ENCODE data around the gene CPEB3. TPM values are rescaled to one million over a fixed set of nuclear protein-coding genes. Genes with fewer than 3 reads are reported as not detected.
"Not testable (repeated sequence)": the region's sequence is repeated elsewhere in the genome, so short reads cannot be mapped to it uniquely, and the experiment has no call there.

Gene CPEB3
- 0.62 and 0.92 TPM in 2 replicates for total RNA-seq (2014; rRNA removed; shearing (Covaris generic))

DNA sequence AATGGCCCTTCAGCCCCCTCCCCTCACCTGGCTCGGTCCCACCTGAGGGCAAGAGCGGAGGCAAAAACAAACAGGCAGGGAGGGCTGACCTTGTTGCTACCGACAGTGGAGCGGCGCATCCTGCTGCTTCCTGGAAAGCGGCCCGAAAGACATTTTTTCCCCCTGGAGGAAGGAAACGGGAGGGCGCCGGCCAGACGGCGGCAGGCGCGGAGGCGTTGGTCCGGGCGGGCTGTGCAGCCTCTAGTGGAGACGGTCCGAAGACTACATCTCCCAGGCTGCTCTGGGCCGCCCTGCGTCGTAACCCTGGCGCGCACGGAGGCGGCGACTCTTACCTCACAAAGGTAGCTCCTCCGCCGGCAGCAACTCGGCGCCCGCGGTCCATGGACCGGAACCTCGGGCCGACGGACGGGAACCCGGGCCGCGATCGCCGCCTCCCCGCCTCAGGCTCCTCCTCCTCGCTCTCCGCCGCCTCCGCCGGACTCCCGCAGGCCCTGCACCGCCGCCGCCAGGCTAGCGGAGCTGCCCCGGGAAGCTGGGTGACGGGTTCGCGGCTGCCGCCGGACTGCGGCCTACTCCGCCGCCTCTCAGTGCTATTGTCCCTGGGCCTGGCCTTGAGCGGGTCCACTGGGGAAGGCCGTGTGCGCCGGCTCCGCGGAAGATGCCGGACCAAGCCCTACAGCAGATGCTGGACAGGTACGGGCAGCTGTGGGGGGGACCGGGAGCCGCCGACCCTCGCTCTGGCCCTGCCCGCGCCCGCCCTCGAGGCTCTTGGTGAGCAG lies at the start of gene CPEB3, which contains the start of gene MARCHF5:
Gene CPEB3, minus strand, starts transcription at position 242 of the 779 bp plus-strand sequence. CDS start 50,728 bp downstream, outside the sequence.
Gene MARCHF5, plus strand, starts transcription at position 331 of the 779 bp plus-strand sequence. Its CDS starts 328 bp downstream, at position 659.
- peak within 1 kb of the TSS; percentile 98 for H3K4me3 ChIP-seq (ENCODE audit: insufficient read depth, low read depth, low read length)
- DNase-seq: peak; percentile 94
- no peaks in the 10 kb centered on the region for H3K27me3 ChIP-seq (ENCODE audit: control insufficient read depth, insufficient read depth, low read length)
- H3K36me3 ChIP-seq (replicated peaks; ENCODE audit: control insufficient read depth, insufficient read depth, low read length): peaks cover 3% of the 10 kb centered on the region

DNA sequence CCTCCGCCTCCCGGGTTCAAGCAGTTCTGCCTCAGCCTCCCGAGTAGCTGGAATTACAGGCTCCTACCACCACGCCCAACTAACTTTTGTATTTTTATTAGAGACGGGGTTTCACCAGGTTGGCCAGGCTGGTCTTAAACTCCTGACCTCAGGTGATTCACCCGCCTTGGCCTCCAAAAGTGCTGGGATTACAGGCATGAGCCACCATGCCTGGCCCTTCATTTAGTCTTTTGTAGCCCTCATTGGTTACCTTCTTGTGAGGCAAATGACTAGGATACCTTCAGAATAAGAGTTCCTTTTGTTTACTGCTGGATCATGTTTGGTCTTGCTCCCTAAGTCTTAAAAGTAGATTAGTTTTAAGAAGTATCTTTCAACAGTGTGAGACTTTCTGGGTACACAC lies 39.0 kb upstream of the CPEB3 start:
- H3K27me3 ChIP-seq (ENCODE audit: control insufficient read depth, insufficient read depth, low read length); H3K4me3 ChIP-seq (ENCODE audit: insufficient read depth, low read depth, low read length); H3K36me3 ChIP-seq (replicated peaks; ENCODE audit: control insufficient read depth, insufficient read depth, low read length): not testable (repeated sequence)
- DNase-seq: peak; percentile 8

DNA sequence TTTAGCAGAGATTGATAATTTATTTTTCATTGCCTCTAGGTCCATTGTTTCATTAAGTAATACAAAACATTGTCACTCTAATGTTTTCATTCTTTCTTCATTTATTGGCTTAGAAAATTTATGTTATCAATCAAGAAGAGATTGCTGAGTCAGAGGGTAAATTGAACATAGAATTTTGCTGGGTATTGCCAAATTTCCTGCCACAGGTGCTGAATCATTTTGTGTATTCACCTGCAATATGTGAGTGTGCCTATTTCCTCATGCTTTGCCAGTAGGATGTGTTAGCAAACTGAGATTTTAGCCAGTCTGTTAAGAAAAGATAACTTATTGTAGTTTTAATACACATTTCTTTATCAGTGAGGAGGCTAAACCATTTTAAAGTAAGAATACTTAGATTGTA lies 38.1 kb upstream of the CPEB3 start:
- no peaks in the 10 kb centered on the region for H3K36me3 ChIP-seq (replicated peaks; ENCODE audit: control insufficient read depth, insufficient read depth, low read length)
- DNase-seq: no peak
- no peaks in the 10 kb centered on the region for H3K27me3 ChIP-seq (ENCODE audit: control insufficient read depth, insufficient read depth, low read length)
- H3K4me3 ChIP-seq (ENCODE audit: insufficient read depth, low read depth, low read length): no peak overlapping the region

DNA sequence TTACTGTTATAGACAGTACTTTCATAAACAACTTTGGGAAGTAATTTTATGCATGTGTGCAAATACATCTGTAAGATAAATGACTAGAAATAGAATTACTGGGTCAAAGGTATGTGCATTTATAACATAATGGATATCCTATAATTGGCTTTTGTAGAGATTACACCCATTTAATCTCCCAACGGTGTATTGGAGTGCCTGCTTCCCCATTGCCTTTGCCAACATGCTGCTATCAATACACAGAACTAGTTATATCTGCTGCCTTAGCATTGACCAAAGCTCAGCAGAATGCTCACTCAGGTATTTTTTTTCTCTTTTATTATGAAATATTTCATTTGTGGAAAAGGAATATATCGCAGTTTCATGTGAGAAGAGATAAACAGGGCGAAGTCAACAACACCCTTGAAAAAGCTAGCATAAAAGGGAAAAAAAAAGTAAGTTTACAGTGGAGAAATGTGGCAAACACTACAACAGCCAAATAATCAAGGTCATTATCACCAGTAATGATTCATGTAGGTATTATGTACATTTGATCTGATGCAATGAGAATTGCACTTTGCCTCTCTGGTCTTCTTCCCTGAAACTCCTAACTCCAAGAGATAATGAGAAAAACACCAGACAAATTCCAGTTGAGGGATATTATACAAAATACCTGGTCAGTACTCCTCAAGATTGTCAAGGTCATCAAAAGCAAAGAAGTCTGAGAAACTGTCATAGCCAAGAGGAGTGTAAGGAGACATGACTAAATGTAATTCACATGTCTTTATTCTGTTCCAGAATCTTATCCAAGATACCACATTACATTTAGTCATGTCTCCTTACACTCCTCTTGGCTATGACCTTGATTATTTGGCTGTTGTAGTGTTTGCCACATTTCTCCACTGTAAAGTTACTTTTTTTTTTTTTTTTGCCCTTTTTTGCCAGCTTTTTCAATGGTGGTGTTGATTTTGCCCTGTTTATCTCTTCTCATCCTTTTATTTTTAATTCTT lies 36.9 kb upstream of the CPEB3 start:
- no peak overlapping the region for H3K4me3 ChIP-seq (ENCODE audit: insufficient read depth, low read depth, low read length)
- H3K36me3 ChIP-seq (replicated peaks; ENCODE audit: control insufficient read depth, insufficient read depth, low read length): no peaks in the 10 kb centered on the region
- no peak for DNase-seq
- H3K27me3 ChIP-seq (ENCODE audit: control insufficient read depth, insufficient read depth, low read length): no peaks in the 10 kb centered on the region

DNA sequence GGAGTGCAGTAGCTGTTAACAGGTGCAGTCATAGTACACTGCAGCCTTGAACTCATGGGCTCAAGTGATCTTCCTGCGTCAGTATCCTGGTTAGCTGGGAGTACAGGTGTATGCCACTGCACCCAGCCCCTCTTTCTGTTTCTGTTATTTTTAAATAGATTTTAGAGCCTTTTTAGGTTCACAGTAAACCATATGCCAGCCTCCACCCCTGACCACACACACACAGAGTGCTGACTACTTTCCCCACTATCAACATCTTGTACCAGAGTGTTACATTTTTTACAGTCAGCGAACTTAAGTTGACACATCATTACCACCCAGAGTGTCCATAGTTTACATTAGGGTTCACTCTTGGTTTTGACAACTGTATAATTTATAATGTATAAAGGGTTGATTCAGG lies 32.2 kb upstream of the CPEB3 start:
- Histone ChIP-seq H3K27me3 (ENCODE audit: control insufficient read depth, insufficient read depth, low read length) (no peaks in the 10 kb centered on the region), H3K4me3 (ENCODE audit: insufficient read depth, low read depth, low read length) (no peak overlapping the region), H3K36me3 (replicated peaks; ENCODE audit: control insufficient read depth, insufficient read depth, low read length) (no peaks in the 10 kb centered on the region; the same call in 1 of the 2 replicates)
- no peak for DNase-seq

DNA sequence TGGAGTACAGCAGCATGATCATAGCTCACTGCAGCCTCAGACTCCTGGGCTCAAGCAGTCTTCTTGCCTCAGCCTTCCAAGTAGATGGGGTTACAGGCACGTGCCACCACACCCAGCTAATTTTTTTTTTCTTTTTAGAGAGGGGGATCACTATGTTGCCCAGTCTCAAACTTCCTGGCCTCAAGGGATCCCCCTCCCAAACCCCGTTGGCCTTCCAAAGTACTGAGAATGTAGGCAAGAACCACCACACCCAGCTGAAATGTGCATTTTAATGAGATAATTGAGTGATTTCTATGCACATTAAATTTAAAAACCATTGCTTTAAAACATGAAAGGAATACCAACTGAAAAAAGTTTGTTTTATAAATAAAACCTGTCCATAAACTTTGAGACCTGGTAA lies 25.7 kb upstream of the CPEB3 start:
- DNase-seq: no peak
- Histone ChIP-seq H3K36me3 (replicated peaks; ENCODE audit: control insufficient read depth, insufficient read depth, low read length) (peaks cover 1% of the 10 kb centered on the region; the same call in 1 of the 2 replicates), H3K4me3 (ENCODE audit: insufficient read depth, low read depth, low read length) (no peak overlapping the region), H3K27me3 (ENCODE audit: control insufficient read depth, insufficient read depth, low read length) (no peaks in the 10 kb centered on the region)

DNA sequence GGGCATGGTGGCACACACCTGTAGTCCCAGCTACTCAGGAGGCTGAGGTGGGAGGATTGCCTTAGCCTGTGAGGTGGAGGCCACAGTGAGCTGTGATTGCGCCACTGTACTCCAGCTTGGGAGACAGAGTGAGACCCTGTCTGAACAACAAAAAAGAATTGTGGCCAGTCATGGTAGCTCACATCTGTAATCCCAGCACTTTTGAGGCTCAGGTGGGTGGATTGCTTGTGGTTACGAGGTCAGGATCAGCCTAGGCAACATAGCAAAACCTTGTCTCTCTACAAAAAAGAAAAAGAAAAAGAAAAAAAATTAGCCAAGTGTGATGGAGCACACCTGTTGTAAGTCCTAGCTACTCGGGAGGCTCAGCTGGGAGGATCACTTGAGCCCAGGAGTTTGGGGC lies 22.9 kb upstream of the CPEB3 start:
- no peak for DNase-seq
- Histone ChIP-seq H3K27me3 (ENCODE audit: control insufficient read depth, insufficient read depth, low read length) (no peaks in the 10 kb centered on the region), H3K4me3 (ENCODE audit: insufficient read depth, low read depth, low read length) (no peak overlapping the region), H3K36me3 (replicated peaks; ENCODE audit: control insufficient read depth, insufficient read depth, low read length) (peaks cover 1% of the 10 kb centered on the region; the same call in 1 of the 2 replicates)

DNA sequence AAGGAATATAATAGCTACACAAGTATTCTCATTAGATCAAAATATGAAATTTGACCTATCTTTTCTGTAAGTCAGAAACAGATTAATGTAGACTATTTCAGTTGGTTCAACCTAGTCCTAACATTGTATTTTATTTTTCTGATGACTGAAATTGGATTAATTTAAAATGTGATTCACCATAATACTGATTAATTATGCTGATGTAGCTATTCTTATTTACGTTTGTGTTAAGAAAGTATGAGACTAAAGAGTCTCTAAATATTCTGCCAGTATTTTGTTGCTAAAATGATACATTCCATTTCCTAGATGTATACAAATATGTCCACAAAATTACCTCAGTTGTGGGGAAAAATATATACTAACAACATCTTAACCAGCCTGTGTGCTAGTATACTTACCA lies 18.4 kb upstream of the CPEB3 start:
- Histone ChIP-seq H3K27me3 (ENCODE audit: control insufficient read depth, insufficient read depth, low read length) (no peaks in the 10 kb centered on the region), H3K36me3 (replicated peaks; ENCODE audit: control insufficient read depth, insufficient read depth, low read length) (no peaks in the 10 kb centered on the region; the same call in 1 of the 2 replicates), H3K4me3 (ENCODE audit: insufficient read depth, low read depth, low read length) (no peak overlapping the region)
- no peak for DNase-seq

DNA sequence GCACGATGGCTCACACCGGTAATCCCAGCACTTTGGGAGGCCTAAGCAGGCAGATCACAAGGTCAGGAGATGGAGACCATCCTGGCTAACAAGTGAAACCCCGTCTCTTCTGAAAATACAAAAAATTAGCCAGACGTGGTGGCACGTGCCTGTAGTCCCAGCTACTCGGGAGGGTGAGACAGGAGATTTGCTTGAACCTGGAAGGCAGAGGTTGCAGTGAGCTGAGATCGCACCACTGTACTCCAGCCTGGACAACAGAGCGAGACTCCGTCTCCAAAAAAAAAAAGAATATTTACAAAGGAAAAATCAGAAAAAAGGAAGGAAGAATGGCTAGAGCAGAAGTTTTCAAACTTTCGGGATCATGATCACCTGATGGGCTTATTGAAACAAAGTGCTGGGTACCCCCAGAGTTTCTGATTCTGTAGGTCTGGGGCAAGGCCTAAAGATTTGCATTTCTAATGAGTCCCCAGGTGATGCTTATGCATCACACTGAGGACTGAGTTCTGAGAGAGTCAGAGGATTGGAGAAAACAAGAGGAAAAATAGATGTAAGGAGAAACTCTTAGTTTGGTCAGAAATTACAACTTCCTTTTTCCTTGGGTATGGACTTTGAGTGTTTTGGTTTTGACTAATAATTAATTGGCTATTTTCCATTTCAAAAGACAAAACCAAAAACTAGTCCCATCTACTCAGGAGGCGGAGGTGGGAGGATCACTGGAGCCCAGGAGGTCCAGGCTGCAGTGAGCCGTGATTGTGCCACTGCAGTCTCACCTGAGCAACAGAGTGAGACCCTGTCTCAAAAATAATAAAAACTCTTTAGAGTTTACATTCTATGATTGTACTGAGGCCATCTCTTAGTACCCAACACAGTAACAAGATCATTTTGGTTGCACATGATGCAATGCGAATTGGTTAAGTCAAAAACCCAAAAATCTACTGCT lies 14.5 kb upstream of the CPEB3 start:
- DNase-seq: peak; percentile 25
- no peaks in the 10 kb centered on the region for H3K36me3 ChIP-seq (replicated peaks; ENCODE audit: control insufficient read depth, insufficient read depth, low read length)
- no peak overlapping the region for H3K4me3 ChIP-seq (ENCODE audit: insufficient read depth, low read depth, low read length)
- H3K27me3 ChIP-seq (ENCODE audit: control insufficient read depth, insufficient read depth, low read length): no peaks in the 10 kb centered on the region

DNA sequence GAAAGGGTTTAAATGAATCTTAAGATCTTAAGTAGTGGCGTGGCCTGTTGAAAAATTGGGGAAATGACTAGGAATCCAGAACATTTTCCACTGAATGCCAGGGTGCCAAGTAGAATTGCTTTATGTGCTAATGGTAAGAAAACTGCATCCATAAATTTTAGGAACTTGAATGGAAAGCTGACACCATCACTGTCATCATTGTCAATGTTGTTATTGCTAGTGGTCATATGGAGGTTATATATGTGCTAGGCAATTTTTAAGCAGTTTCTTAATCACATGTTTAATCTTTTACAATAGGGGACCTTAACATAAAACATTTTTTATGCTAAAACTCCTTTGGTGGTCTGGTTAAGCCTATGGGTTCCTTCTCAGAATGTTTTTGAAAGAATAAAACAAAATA lies 13.2 kb upstream of the CPEB3 start:
- Histone ChIP-seq H3K4me3 (ENCODE audit: insufficient read depth, low read depth, low read length) (no peak overlapping the region), H3K36me3 (replicated peaks; ENCODE audit: control insufficient read depth, insufficient read depth, low read length) (no peaks in the 10 kb centered on the region), H3K27me3 (ENCODE audit: control insufficient read depth, insufficient read depth, low read length) (no peaks in the 10 kb centered on the region)
- DNase-seq: no peak

DNA sequence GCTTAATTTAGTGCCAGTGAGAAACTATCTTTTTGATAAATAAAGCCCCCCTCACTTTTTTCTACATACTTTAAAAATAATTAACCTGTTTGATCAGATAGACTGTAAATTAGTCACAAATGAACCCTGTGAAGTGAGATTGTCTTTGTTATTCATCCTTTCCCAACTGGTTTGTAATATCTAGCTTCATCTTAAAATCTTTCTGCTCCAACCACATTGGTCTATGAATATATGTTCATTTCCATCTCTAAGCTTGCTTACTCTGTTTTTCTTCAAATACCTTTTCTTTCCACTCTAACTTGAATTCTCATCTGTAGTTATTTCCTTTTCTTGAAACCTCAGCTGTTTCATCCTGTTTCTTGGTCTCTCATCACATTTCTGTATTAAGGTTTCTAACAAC lies 12.2 kb upstream of the CPEB3 start:
- DNase-seq: no peak

DNA sequence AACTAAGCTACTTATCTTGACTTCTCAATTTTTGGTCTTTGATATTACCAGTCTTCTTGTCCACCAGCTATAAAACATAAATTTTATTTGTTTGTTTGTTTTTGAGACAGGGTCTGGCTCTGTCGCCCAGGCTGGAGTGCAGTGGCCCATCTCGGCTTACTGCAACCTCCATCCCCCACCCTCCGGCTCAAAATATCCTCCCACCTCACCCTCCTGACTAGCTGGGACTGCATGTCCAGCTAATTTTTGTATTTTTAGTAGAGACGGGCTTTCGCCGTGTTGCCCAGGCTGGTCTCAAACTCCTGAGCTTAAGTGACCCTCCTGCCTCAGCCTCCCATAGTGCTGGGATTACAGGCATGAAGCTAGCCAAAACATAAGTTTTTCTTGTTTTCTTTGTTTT lies 7.6 kb upstream of the CPEB3 start:
- DNase-seq: no peak
- Histone ChIP-seq H3K36me3 (replicated peaks; ENCODE audit: control insufficient read depth, insufficient read depth, low read length) (no peaks in the 10 kb centered on the region; the same call in 1 of the 2 replicates), H3K4me3 (ENCODE audit: insufficient read depth, low read depth, low read length) (no peak overlapping the region), H3K27me3 (ENCODE audit: control insufficient read depth, insufficient read depth, low read length) (no peaks in the 10 kb centered on the region)

More for the DNA sequence above, 12.2 kb upstream of the CPEB3 start:
- Histone ChIP-seq H3K36me3 (replicated peaks; ENCODE audit: control insufficient read depth, insufficient read depth, low read length) (no peaks in the 10 kb centered on the region), H3K27me3 (ENCODE audit: control insufficient read depth, insufficient read depth, low read length) (no peaks in the 10 kb centered on the region), H3K4me3 (ENCODE audit: insufficient read depth, low read depth, low read length) (no peak overlapping the region)

DNA sequence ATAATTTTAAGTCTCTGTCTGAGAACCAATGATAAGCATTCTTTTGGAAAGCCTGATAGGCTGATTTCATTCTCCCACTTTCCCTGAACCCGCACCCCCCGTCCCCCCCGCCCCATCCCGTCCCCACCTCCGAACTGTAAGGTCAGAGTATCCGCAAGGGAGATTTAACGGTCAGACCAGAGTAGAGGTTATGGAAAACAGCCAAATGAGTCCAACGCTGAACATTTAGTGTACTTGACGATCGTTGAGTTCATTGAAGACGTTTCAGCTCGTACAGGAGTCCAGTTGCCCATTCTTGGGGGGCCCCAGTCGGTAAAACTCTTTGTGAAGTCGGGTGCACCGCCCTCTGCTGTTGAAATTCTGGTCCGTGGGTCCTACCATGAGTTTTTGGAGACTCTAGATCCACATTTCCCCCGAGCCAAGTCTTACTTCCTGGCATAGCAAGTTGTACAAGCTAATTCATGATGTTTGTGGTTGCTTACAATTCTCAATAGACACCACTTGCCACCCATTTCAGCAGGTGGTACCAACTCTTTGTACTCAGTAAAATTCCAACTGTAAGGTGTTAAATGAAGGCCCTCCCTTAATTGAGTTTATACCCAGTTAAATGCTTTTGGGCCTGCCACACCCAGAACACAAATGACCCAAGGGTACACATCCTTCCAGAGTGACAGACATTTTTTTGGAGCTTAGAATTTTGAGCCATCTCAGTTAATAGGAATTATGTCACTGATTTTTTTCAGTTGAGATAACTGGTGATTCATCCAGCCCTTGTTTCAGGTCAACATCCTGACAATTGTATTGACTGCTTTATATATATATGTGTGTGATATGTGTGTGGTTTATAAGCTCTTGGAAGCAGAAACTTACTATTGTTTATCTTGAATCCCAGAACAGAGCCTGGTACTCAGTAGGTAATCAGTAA lies 1.3 kb upstream of the CPEB3 start:
- no peaks in the 10 kb centered on the region for H3K27me3 ChIP-seq (ENCODE audit: control insufficient read depth, insufficient read depth, low read length)
- peaks cover 3% of the 10 kb centered on the region for H3K36me3 ChIP-seq (replicated peaks; ENCODE audit: control insufficient read depth, insufficient read depth, low read length)
- H3K4me3 ChIP-seq (ENCODE audit: insufficient read depth, low read depth, low read length): peak overlapping the region; percentile 98
- peak; percentile 39 for DNase-seq
